Panc1 (cell line): ENCODE results near the gene SGPP2. TPM values are rescaled to one million over a fixed set of nuclear protein-coding genes. Genes with fewer than 3 reads are reported as not detected.

Experiments
- ATAC-seq: fragments of 200-7000 bp; cut with Tn5 transposase; 2 replicates; pipeline ENCODE4 v1.9.1; 2020; ENCODE audit warnings: mild to moderate bottlenecking, moderate library complexity
- BruUV-seq: library from RNA; stranded (reverse); fragments of 400-500 nt; replicated peaks from 2 replicates; lab custom pipeline; 2021; lab: Mats Ljungman, UMichigan
- CTCF ChIA-PET: fragments of 300-600 bp; sonication (Branson Sonifier 250); formaldehyde crosslinking; loops from one replicate; lab custom pipeline; 2022; ENCODE audit warnings: antibody characterized with exemption; lab: Charles Lee
- POLR2A ChIA-PET: fragments of 300-600 bp; sonication (Branson Sonifier 250); formaldehyde crosslinking; loops from one replicate; lab custom pipeline; 2022; ENCODE audit warnings: antibody characterized with exemption; lab: Charles Lee
- DNase-seq: peaks from one replicate; pipeline ENCODE4 v3.0.0-alpha.2; 2010; ENCODE audit warnings: low read depth, low spot score
- H3K27ac ChIP-seq: 2 replicates; pipeline ENCODE4 v1.5.1; 2011; ENCODE audit warnings: mild to moderate bottlenecking, low read length, inconsistent platforms
- H3K27me3 ChIP-seq: fragments of 200-500 bp; sonication (Bioruptor generic); 2 replicates; pipeline ENCODE4 v1.6.0; 2014; ENCODE audit warnings: low read length, inconsistent platforms; ENCODE audit not compliant: control insufficient read depth, insufficient read depth
- H3K36me3 ChIP-seq: fragments of 200-500 bp; sonication (Bioruptor generic); 2 replicates; pipeline ENCODE4 v1.5.1; 2014; ENCODE audit warnings: inconsistent platforms, mild to moderate bottlenecking, low read length, moderate library complexity; ENCODE audit not compliant: control insufficient read depth, insufficient read depth
- H3K4me1 ChIP-seq: 2 replicates; pipeline ENCODE4 v1.5.1; 2011; ENCODE audit warnings: inconsistent platforms, mild to moderate bottlenecking, low read length, moderate library complexity; ENCODE audit not compliant: control insufficient read depth, insufficient read depth
- H3K4me3 ChIP-seq, 2 experiments: 2 replicates each; pipeline ENCODE4 v1.5.1; 2011 to 2012; ENCODE audit warnings: low read depth in 2 of 2, low read length in 2 of 2, mild to moderate bottlenecking in 2 of 2, inconsistent platforms in 1 of 2, moderate library complexity in 1 of 2
- H3K9me3 ChIP-seq: fragments of 200-500 bp; sonication (Bioruptor generic); 2 replicates; pipeline ENCODE4 v1.5.1; 2014; ENCODE audit warnings: low read depth, mild to moderate bottlenecking, inconsistent platforms, low read length, moderate library complexity; ENCODE audit not compliant: control insufficient read depth, insufficient read depth
- POLR2AphosphoS5 ChIP-seq: IDR thresholded peaks from 2 replicates; pipeline ENCODE4 v1.6.1; 2012; ENCODE audit warnings: mild to moderate bottlenecking, low read depth, low read length, moderate library complexity
- SIN3A ChIP-seq: IDR thresholded peaks from 2 replicates; pipeline ENCODE4 v1.6.1; 2012; ENCODE audit warnings: low read depth, mild to moderate bottlenecking, low read length, moderate library complexity, borderline replicate concordance; ENCODE audit not compliant: insufficient read depth
- TCF7L2 ChIP-seq: IDR thresholded peaks from 2 replicates; pipeline ENCODE4 v1.6.1; 2011; ENCODE audit warnings: mild to moderate bottlenecking, low read depth, low read length, inconsistent platforms
- in situ Hi-C: cut with HindIII; loops from 2 replicates; pipeline ENCODE4 v1.10.0; 2016; ENCODE audit warnings: low sequenced_read_pairs, low pct_unique_long_range_greater_than_20kb
- intact Hi-C: fragments of 100-400 bp; cut with micrococcal nuclease; formaldehyde crosslinking; loops from one replicate; pipeline ENCODE4 v1.10.0; 2022; ENCODE audit not compliant: unreplicated experiment
- total RNA-seq: library from RNA; stranded (reverse); gene quantifications from one replicate; pipeline ENCODE4 v1.2.1, GENCODE V29; 2021; ENCODE audit not compliant: unreplicated experiment
- TF ChIP-seq, protein P1 (sequence below), 2 experiments: IDR thresholded peaks; 2 replicates each; pipeline ENCODE4 v1.6.1; 2011 to 2012; ENCODE audit warnings: low read depth in 2 of 2, control low read depth in 1 of 2, low read length in 1 of 2, mild to moderate bottlenecking in 1 of 2, moderate library complexity in 1 of 2; ENCODE audit not compliant: insufficient read depth in 1 of 2
- TF ChIP-seq, protein P2 (sequence below): fragments of 450-650 bp; IDR thresholded peaks from 2 replicates; pipeline ENCODE4 v1.5.1; 2017; ENCODE audit warnings: mild to moderate bottlenecking

SGPP2 gene
- total RNA-seq, 1 experiment from 2014 or later = 0.05 TPM

DNA sequence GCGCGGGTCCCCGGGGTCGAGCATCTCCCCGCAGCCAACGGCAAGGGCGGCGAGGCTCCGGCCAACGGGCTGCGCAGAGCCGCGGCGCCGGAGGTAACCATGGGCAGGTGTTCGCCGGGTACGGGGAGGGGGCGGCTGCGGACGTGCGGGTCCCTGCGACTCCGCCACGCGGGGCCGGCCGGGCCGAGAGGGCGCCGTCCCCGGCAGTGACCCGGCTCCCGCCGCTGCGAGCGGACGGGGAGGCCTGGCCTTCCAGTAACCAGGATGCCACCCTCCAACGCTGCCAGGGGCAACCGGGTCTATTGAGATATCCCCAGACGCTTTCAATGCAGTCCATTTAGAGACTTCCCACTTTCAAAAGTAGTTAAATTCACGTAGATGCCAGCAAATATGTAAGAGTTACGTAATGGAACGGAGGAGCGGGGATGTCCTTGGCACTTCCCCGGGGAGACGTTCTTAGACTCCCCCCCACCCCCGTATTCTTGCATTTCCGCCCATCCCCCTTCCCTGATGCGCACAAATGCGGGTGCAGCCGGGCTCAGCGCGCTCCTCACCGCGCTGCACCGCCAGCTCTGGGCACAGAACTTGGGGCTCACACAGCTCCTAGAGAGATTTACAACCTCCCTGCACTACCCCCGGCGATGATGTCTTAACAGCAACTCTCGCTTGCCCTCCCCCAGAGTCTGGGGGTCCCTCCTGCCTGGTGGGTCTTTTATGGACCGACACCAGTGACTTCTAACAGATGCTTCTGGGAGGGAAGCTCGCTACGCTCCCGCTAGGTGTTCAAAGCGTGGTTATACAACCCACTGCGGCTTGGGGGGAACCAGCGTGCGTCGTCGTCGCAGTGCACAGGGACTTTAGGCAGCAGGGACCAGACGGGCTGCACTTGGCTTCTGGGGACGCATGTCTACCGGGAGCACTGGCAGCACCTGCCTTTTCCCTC lies 657 bp downstream of the SGPP2 start:
- in situ Hi-C loops = no loop called here
- POLR2A ChIA-PET = no interaction called here
- TF ChIP-seq, protein P1, sequence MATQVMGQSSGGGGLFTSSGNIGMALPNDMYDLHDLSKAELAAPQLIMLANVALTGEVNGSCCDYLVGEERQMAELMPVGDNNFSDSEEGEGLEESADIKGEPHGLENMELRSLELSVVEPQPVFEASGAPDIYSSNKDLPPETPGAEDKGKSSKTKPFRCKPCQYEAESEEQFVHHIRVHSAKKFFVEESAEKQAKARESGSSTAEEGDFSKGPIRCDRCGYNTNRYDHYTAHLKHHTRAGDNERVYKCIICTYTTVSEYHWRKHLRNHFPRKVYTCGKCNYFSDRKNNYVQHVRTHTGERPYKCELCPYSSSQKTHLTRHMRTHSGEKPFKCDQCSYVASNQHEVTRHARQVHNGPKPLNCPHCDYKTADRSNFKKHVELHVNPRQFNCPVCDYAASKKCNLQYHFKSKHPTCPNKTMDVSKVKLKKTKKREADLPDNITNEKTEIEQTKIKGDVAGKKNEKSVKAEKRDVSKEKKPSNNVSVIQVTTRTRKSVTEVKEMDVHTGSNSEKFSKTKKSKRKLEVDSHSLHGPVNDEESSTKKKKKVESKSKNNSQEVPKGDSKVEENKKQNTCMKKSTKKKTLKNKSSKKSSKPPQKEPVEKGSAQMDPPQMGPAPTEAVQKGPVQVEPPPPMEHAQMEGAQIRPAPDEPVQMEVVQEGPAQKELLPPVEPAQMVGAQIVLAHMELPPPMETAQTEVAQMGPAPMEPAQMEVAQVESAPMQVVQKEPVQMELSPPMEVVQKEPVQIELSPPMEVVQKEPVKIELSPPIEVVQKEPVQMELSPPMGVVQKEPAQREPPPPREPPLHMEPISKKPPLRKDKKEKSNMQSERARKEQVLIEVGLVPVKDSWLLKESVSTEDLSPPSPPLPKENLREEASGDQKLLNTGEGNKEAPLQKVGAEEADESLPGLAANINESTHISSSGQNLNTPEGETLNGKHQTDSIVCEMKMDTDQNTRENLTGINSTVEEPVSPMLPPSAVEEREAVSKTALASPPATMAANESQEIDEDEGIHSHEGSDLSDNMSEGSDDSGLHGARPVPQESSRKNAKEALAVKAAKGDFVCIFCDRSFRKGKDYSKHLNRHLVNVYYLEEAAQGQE (IDR thresholded peaks at IDR 0.05; ENCODE audit: insufficient read depth in 1 of 2, low read depth in 2 of 2, low read length in 1 of 2) = no peak
- TF ChIP-seq SIN3A = no peak
- no peak for TF ChIP-seq POLR2AphosphoS5
- no peak for TF ChIP-seq TCF7L2
- TF ChIP-seq, protein P2, sequence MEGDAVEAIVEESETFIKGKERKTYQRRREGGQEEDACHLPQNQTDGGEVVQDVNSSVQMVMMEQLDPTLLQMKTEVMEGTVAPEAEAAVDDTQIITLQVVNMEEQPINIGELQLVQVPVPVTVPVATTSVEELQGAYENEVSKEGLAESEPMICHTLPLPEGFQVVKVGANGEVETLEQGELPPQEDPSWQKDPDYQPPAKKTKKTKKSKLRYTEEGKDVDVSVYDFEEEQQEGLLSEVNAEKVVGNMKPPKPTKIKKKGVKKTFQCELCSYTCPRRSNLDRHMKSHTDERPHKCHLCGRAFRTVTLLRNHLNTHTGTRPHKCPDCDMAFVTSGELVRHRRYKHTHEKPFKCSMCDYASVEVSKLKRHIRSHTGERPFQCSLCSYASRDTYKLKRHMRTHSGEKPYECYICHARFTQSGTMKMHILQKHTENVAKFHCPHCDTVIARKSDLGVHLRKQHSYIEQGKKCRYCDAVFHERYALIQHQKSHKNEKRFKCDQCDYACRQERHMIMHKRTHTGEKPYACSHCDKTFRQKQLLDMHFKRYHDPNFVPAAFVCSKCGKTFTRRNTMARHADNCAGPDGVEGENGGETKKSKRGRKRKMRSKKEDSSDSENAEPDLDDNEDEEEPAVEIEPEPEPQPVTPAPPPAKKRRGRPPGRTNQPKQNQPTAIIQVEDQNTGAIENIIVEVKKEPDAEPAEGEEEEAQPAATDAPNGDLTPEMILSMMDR = no peak
- intact Hi-C loops = no loop called here
- no peaks in the 10 kb centered on the region for H3K36me3 ChIP-seq
- no peaks in the 10 kb centered on the region; the same call in 1 of the 2 replicates for H3K4me1 ChIP-seq
- H3K4me3 ChIP-seq = peak overlapping the region; percentile 21 to 36
- no peak overlapping the region for H3K27ac ChIP-seq
- no TSS peak for BruUV-seq
- CTCF ChIA-PET = interaction anchor here (0.5 kb wide), 1 partner anchor 1283 kb away, joined by 4 read pairs; no protein-coding TSS in a partner anchor
- DNase-seq (no peak), ATAC-seq (peak; percentile 73)
- peaks cover 25% of the 10 kb centered on the region for H3K27me3 ChIP-seq
- H3K9me3 ChIP-seq = no peaks in the 10 kb centered on the region

DNA sequence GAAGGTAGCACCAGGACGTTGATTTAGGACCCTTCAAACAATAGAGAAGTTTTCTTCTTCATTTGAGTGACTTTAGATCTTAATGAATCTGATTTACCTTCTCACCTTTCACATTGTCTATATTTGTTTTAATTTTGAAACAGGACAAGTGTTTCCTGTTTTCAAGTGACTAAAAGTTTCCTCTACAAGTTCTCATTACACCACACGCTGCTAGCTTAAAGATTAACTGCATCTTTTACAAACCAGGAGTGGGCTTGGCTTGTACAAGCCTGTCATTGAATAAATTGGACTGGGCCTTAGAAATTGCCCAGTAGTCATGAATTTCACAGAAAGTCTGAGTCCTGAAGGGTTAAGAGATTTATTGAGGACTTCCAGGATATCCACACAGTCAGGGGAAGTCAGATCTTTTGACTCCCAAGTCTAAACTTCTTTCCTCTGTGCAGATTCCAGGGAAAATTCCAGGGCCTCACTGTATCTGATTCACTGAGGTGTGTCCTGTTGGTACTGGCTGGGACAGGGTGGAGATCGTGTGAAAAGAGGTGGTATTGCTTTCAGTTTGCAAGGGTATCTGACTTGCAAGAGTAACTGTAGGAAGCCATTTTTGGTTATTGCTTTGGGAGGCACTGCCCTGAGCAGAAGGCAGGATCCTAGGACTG lies 3.4 kb downstream of the SGPP2 start:
- Histone ChIP-seq H3K9me3 (no peaks in the 10 kb centered on the region), H3K36me3 (no peaks in the 10 kb centered on the region), H3K4me3 (no peak overlapping the region), H3K4me1 (no peaks in the 10 kb centered on the region; the same call in 1 of the 2 replicates), H3K27ac (no peak overlapping the region), H3K27me3 (peaks cover 18% of the 10 kb centered on the region)
- intact Hi-C loops = no loop called here
- ChIA-PET POLR2A (no interaction called here), CTCF (no interaction called here)
- TF ChIP-seq TCF7L2 (no peak), SIN3A (no peak), POLR2AphosphoS5 (no peak)
- TF ChIP-seq, protein P1 (IDR thresholded peaks at IDR 0.05; ENCODE audit: insufficient read depth in 1 of 2, low read depth in 2 of 2, low read length in 1 of 2) = no peak
- TF ChIP-seq, protein P2 = no peak
- DNase-seq (no peak), ATAC-seq (peak; percentile 17; the same call in 1 of the 2 replicates)
- BruUV-seq = no TSS peak
- in situ Hi-C loops = no loop called here
